Left renal pelvis (tissue), 4 donors: Measurements from ENCODE around the gene CRYBA2. TPM values are rescaled to one million over a fixed set of nuclear protein-coding genes. Genes with fewer than 3 reads are reported as not detected.

Source experiments
- DNase-seq, 4 donors: peaks; one replicate each; pipeline ENCODE4 v3.0.0-alpha.2; 2013; ENCODE audit warnings: low read depth in 4 of 4, low spot score in 3 of 4
- polyA plus RNA-seq, 4 donors: library from polyadenylated mRNA; unstranded; fragments of 120-200 nt; gene quantifications; one replicate each; pipeline ENCODE4 v1.2.1, GENCODE V29; 2013; ENCODE audit not compliant: insufficient read length in 4 of 4

The CRYBA2 gene
- polyA plus RNA-seq, 4 donors, result not detected

- DNase-seq, result no peak
Measured at GRCh38 chr2:219024059-219024458, 30.8 kb upstream of the CRYBA2 start.

- no peak for DNase-seq
Measured at GRCh38 chr2:219023045-219023605, 29.9 kb upstream of the CRYBA2 start.

GRCh38 chr2:219022616-219023015 lies 29.4 kb upstream of the CRYBA2 start:
- no peak for DNase-seq

- no peak for DNase-seq
Measured at GRCh38 chr2:219022041-219022440, 28.8 kb upstream of the CRYBA2 start.

- DNase-seq, result no peak
Measured at GRCh38 chr2:219021591-219021990, 28.4 kb upstream of the CRYBA2 start.

- no peak for DNase-seq
Measured at GRCh38 chr2:219020604-219021365, 27.6 kb upstream of the CRYBA2 start.

- no peak for DNase-seq
Measured at GRCh38 chr2:219019436-219019835, 26.2 kb upstream of the CRYBA2 start.

- no peak for DNase-seq
Measured at GRCh38 chr2:219018726-219019125, 25.5 kb upstream of the CRYBA2 start.

- no peak for DNase-seq
Measured at GRCh38 chr2:219018286-219018685, 25.1 kb upstream of the CRYBA2 start.

GRCh38 chr2:219017201-219017931 lies 24.1 kb upstream of the CRYBA2 start:
- no peak for DNase-seq

GRCh38 chr2:219016721-219017120 lies 23.5 kb upstream of the CRYBA2 start:
- no peak for DNase-seq

GRCh38 chr2:219010873-219011272 lies 17.7 kb upstream of the CRYBA2 start:
- DNase-seq, result no peak

GRCh38 chr2:219010162-219010756 lies 17.0 kb upstream of the CRYBA2 start:
- no peak for DNase-seq

GRCh38 chr2:219009294-219009693 lies 16.1 kb upstream of the CRYBA2 start:
- DNase-seq, result no peak

GRCh38 chr2:219003979-219004378 lies 10.8 kb upstream of the CRYBA2 start:
- no peak for DNase-seq

- DNase-seq, result no peak
Measured at GRCh38 chr2:219003267-219003634, 10.0 kb upstream of the CRYBA2 start.

GRCh38 chr2:219002395-219003266 lies 9.4 kb upstream of the CRYBA2 start:
- DNase-seq, result no peak

GRCh38 chr2:219001577-219002394 lies 8.6 kb upstream of the CRYBA2 start:
- DNase-seq, result no peak

- no peak for DNase-seq
Measured at GRCh38 chr2:219001100-219001576, 7.9 kb upstream of the CRYBA2 start.

GRCh38 chr2:219000569-219000960 lies 7.3 kb upstream of the CRYBA2 start:
- no peak for DNase-seq
